ENCODE results near the gene KLHL3.

- TF ChIP-seq, protein P1, sequence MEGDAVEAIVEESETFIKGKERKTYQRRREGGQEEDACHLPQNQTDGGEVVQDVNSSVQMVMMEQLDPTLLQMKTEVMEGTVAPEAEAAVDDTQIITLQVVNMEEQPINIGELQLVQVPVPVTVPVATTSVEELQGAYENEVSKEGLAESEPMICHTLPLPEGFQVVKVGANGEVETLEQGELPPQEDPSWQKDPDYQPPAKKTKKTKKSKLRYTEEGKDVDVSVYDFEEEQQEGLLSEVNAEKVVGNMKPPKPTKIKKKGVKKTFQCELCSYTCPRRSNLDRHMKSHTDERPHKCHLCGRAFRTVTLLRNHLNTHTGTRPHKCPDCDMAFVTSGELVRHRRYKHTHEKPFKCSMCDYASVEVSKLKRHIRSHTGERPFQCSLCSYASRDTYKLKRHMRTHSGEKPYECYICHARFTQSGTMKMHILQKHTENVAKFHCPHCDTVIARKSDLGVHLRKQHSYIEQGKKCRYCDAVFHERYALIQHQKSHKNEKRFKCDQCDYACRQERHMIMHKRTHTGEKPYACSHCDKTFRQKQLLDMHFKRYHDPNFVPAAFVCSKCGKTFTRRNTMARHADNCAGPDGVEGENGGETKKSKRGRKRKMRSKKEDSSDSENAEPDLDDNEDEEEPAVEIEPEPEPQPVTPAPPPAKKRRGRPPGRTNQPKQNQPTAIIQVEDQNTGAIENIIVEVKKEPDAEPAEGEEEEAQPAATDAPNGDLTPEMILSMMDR (conservative IDR thresholded peaks at IDR 0.05; ENCODE audit: low read depth, low read length), result no peak
- TF ChIP-seq EZH2 (IDR thresholded peaks at IDR 0.05; ENCODE audit: borderline replicate concordance, low read depth, low read length, poor library complexity, severe bottlenecking), result no peak
Observed at GRCh38 chr5:137712139-137712667, 23.7 kb downstream of the KLHL3 start.

Data from A673 (cell line).